ENCODE results near the gene PPP4R1.

GRCh38 chr18:9522952-9523351 is 91.4 kb downstream of the PPP4R1 start:
- TF ChIP-seq MYC (IDR thresholded peaks at IDR 0.05; ENCODE audit: low read depth, low read length), result no peak
- TF ChIP-seq CTCF (IDR thresholded peaks at IDR 0.05; ENCODE audit: low read depth, low read length), result no peak
- TF ChIP-seq POLR2A (IDR thresholded peaks at IDR 0.05; ENCODE audit: extremely low read depth, insufficient read length), result no peak
- TF ChIP-seq MAX (IDR thresholded peaks at IDR 0.05; ENCODE audit: low read depth, low read length), result no peak

All from NB4 (cell line).